ENCODE data around the gene PPP1R9A. TPM values are rescaled to one million over a fixed set of nuclear protein-coding genes. Genes with fewer than 3 reads are reported as not detected.

Gene PPP1R9A
- total RNA-seq, 1 experiment from 2014 or later: 13.5 TPM

- CTCF ChIA-PET: no interaction called here
- no peaks in the 10 kb centered on the region for H3K9me2 ChIP-seq (ENCODE audit: insufficient read depth)
- no peak overlapping the region for H3K4me3 ChIP-seq (replicated peaks in 1 of 2; ENCODE audit: low read depth in 1 of 2, low read length in 2 of 2)
- POLR2A ChIA-PET: no interaction called here
- no peaks in the 10 kb centered on the region for H3K9me3 ChIP-seq (ENCODE audit: control insufficient read depth in 1 of 2, insufficient read depth in 1 of 2, low read depth in 1 of 2, low read length in 2 of 2)
- intact Hi-C loops (cut with micrococcal nuclease): no loop called here
- no peak for DNase-seq (ENCODE audit: low read depth, low spot score)
- RAD21 ChIA-PET (ENCODE audit: low non-redundant PET in 1 of 2, low total read pairs in 2 of 2, uncharacterized antibody in 2 of 2, unreplicated experiment in 2 of 2): no interaction called here
- H3K36me3 ChIP-seq (ENCODE audit: control insufficient read depth in 1 of 2, insufficient read depth in 2 of 2, low read length in 2 of 2): no peaks in the 10 kb centered on the region
- H2AFZ ChIP-seq (ENCODE audit: low read depth, low read length, poor library complexity, severe bottlenecking): no peak overlapping the region
- no peak for TF ChIP-seq EGR1 (IDR thresholded peaks at IDR 0.05; ENCODE audit: low read depth)
- no peak for ATAC-seq
- no peak overlapping the region for H3K27ac ChIP-seq (ENCODE audit: low read depth, low read length)
- H3K79me2 ChIP-seq (ENCODE audit: insufficient read depth, low read length): no peaks in the 10 kb centered on the region
- no peaks in the 10 kb centered on the region for H3K27me3 ChIP-seq (ENCODE audit: insufficient read depth, low read length)
- BruUV-seq (replicated peaks): no TSS peak
- H4K20me1 ChIP-seq (ENCODE audit: insufficient read depth): no peaks in the 10 kb centered on the region
- H3K9ac ChIP-seq (ENCODE audit: low read length): no peak overlapping the region
- H3K4me1 ChIP-seq (ENCODE audit: control insufficient read depth in 1 of 2, insufficient read depth in 2 of 2, low read length in 2 of 2): no peaks in the 10 kb centered on the region
- no peak overlapping the region for H3K4me2 ChIP-seq (ENCODE audit: low read length)
Measured at GRCh38 chr7:95316588-95316987, 409.2 kb downstream of the PPP1R9A start.

- intact Hi-C loops (cut with micrococcal nuclease): no loop called here
- Histone ChIP-seq H3K27me3 (ENCODE audit: insufficient read depth, low read length) (no peaks in the 10 kb centered on the region), H3K4me2 (ENCODE audit: low read length) (no peak overlapping the region), H3K4me3 (replicated peaks in 1 of 2; ENCODE audit: low read depth in 1 of 2, low read length in 2 of 2) (no peak overlapping the region), H3K9me2 (ENCODE audit: insufficient read depth) (no peaks in the 10 kb centered on the region), H4K20me1 (ENCODE audit: insufficient read depth) (no peaks in the 10 kb centered on the region), H3K9me3 (ENCODE audit: control insufficient read depth in 1 of 2, insufficient read depth in 1 of 2, low read depth in 1 of 2, low read length in 2 of 2) (no peaks in the 10 kb centered on the region), H2AFZ (ENCODE audit: low read depth, low read length, poor library complexity, severe bottlenecking) (peak overlapping the region; percentile 2), H3K36me3 (ENCODE audit: control insufficient read depth in 1 of 2, insufficient read depth in 2 of 2, low read length in 2 of 2) (no peaks in the 10 kb centered on the region), H3K9ac (ENCODE audit: low read length) (no peak overlapping the region), H3K27ac (ENCODE audit: low read depth, low read length) (no peak overlapping the region), H3K79me2 (ENCODE audit: insufficient read depth, low read length) (no peaks in the 10 kb centered on the region), H3K4me1 (ENCODE audit: control insufficient read depth in 1 of 2, insufficient read depth in 2 of 2, low read length in 2 of 2) (no peaks in the 10 kb centered on the region)
- no TSS peak for BruUV-seq (replicated peaks)
- DNase-seq (ENCODE audit: low read depth, low spot score): no peak
- no peak for ATAC-seq
- CTCF ChIA-PET: no interaction called here
- POLR2A ChIA-PET: no interaction called here
- RAD21 ChIA-PET (ENCODE audit: low non-redundant PET in 1 of 2, low total read pairs in 2 of 2, uncharacterized antibody in 2 of 2, unreplicated experiment in 2 of 2): no interaction called here
- TF ChIP-seq YY1 (IDR thresholded peaks at IDR 0.05; ENCODE audit: extremely low read depth, insufficient replicate concordance, low read depth, low read length): no peak
- no peak for TF ChIP-seq EGR1 (IDR thresholded peaks at IDR 0.05; ENCODE audit: low read depth)
- no peak for TF ChIP-seq CEBPB (IDR thresholded peaks at IDR 0.05; ENCODE audit: low read depth)
- no peak for TF ChIP-seq SIN3A (IDR thresholded peaks at IDR 0.05; ENCODE audit: low read depth)
- no peak for TF ChIP-seq POLR2AphosphoS5 (IDR thresholded peaks at IDR 0.05; ENCODE audit: low read depth, low read length)
- TF ChIP-seq REST (IDR thresholded peaks at IDR 0.05; ENCODE audit: low read depth): no peak
- no peak for TF ChIP-seq CBX3 (IDR thresholded peaks at IDR 0.05; ENCODE audit: low read depth)
- TF ChIP-seq EZH2 (IDR thresholded peaks at IDR 0.05): no peak
- TF ChIP-seq FOSL1 (IDR thresholded peaks at IDR 0.05; ENCODE audit: low read depth): no peak
- no peak for TF ChIP-seq SP1 (IDR thresholded peaks at IDR 0.05; ENCODE audit: low read depth)
- TF ChIP-seq CTCF (IDR thresholded peaks at IDR 0.05 in 2 of 3, conservative IDR thresholded peaks at IDR 0.05 in 1 of 3; ENCODE audit: borderline replicate concordance in 1 of 3, insufficient read depth in 1 of 3, low read depth in 2 of 3, low read length in 2 of 3): no peak
- TF ChIP-seq ZNF274 (IDR thresholded peaks at IDR 0.05; ENCODE audit: low read depth, low read length): no peak
- TF ChIP-seq RAD21 (IDR thresholded peaks at IDR 0.05; ENCODE audit: low read depth): no peak
- no peak for TF ChIP-seq ATF3 (IDR thresholded peaks at IDR 0.05)
- no peak for TF ChIP-seq ELF1 (IDR thresholded peaks at IDR 0.05; ENCODE audit: borderline replicate concordance, low read depth)
- no peak for TF ChIP-seq ZFX (IDR thresholded peaks at IDR 0.05)
- no peak for TF ChIP-seq POLR2A (IDR thresholded peaks at IDR 0.05; ENCODE audit: borderline replicate concordance, extremely low read depth, insufficient read depth, insufficient read length)
Measured at GRCh38 chr7:95317546-95317945, 410.2 kb downstream of the PPP1R9A start.
